ENCODE data around the gene USP25. TPM values are rescaled to one million over a fixed set of nuclear protein-coding genes. Genes with fewer than 3 reads are reported as not detected.

The USP25 gene
- total and polyA plus RNA-seq, 2 experiments from 2014 or later: 11.8 to 49.2 TPM

DNA sequence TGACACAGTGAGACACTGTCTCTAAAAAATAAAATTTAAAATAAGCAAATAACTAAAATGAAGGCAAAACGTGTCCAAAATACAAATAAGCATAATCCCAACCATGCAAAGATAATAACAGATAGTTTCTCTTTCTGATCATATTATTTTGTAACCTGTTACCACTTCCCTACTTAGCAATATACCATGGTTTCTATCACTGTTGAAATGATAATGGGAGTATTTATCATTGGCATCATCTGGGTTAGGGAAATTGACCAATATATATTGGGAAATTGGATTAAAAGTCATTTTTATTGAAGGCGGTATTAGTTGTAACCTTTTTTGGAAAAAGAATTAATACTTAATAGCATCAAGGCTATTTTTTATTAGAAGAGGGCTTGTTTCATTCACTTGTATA, 47.0 kb downstream of the USP25 start:
- Mint-ChIP-seq H3K4me1 (peaks cover 32% of the 10 kb centered on the region), H3K4me3 (no peak overlapping the region), H3K9me3 (no peaks in the 10 kb centered on the region), H3K27ac (no peak overlapping the region), H3K36me3 (ENCODE audit: low read depth) (peaks cover 15% of the 10 kb centered on the region), H3K27me3 (ENCODE audit: insufficient read depth, low read depth, poor library complexity) (peaks cover 3% of the 10 kb centered on the region)
- peaks cover 17% of the 10 kb centered on the region for H3K4me1 ChIP-seq (ENCODE audit: insufficient read depth)
- H3K36me3 ChIP-seq (ENCODE audit: insufficient read depth): no peaks in the 10 kb centered on the region
- H2AFZ ChIP-seq: no peak overlapping the region
- H3K79me2 ChIP-seq (replicated peaks; ENCODE audit: insufficient read depth): peaks cover 64% of the 10 kb centered on the region
- H3K9me2 ChIP-seq (ENCODE audit: insufficient read depth): no peaks in the 10 kb centered on the region
- H3K27ac ChIP-seq (ENCODE audit: low read depth): no peak overlapping the region
- H3K4me3 ChIP-seq: no peak overlapping the region
- no peak overlapping the region for H3K4me2 ChIP-seq
- H3F3A ChIP-seq (replicated peaks; ENCODE audit: low read depth): no peaks in the 10 kb centered on the region
- DNase-seq (ENCODE audit: low spot score) (no peak), ATAC-seq (no peak)
- 0 out of 2 replicates have a peak, but pooled peaks cover 12% of the 10 kb centered on the region for H4K20me1 ChIP-seq (replicated peaks; ENCODE audit: insufficient read depth)
- TF ChIP-seq JUNB (IDR thresholded peaks at IDR 0.05; ENCODE audit: unreplicated experiment) (no peak), NANOG (IDR thresholded peaks at IDR 0.05; ENCODE audit: borderline replicate concordance) (no peak), STAT1 (IDR thresholded peaks at IDR 0.05; ENCODE audit: unreplicated experiment) (no peak), EZH2phosphoT487 (IDR thresholded peaks at IDR 0.05; ENCODE audit: unreplicated experiment) (no peak)
- H3K27me3 ChIP-seq (ENCODE audit: insufficient read depth): no peaks in the 10 kb centered on the region

DNA sequence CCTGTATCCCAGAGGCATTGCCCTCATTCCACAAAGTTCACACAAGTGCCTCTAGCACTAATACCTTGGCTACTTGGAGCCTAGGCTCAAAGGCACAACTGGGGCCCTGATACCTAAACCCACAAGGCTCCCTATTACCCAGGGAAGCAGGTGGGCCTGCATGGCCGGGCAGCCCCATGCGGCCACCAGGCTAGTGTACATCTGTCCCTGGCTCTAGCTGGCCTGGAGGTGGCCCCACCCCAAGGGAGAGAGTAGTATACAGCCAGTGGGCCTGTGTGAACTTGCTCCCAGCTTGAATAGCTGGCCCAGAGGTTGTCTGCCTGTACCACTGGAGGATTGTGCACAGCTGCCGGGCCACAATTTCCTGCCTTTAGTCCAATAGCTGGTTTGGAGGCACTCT, 52.2 kb downstream of the USP25 start:
- Histone ChIP-seq H2AFZ (no peak overlapping the region), H3K4me3 (no peak overlapping the region), H3F3A (replicated peaks; ENCODE audit: low read depth) (no peaks in the 10 kb centered on the region), H3K27ac (ENCODE audit: low read depth) (no peak overlapping the region), H3K4me2 (no peak overlapping the region), H3K9me2 (ENCODE audit: insufficient read depth) (no peaks in the 10 kb centered on the region), H3K4me1 (ENCODE audit: insufficient read depth) (no peaks in the 10 kb centered on the region), H3K27me3 (ENCODE audit: insufficient read depth) (no peaks in the 10 kb centered on the region), H4K20me1 (replicated peaks; ENCODE audit: insufficient read depth) (no peaks in the 10 kb centered on the region), H3K36me3 (ENCODE audit: insufficient read depth) (peaks cover 7% of the 10 kb centered on the region; the same call in 1 of the 2 replicates), H3K79me2 (replicated peaks; ENCODE audit: insufficient read depth) (peaks cover 21% of the 10 kb centered on the region; the same call in 1 of the 2 replicates)
- peaks cover 29% of the 10 kb centered on the region for H3K36me3 Mint-ChIP-seq (ENCODE audit: low read depth)
- H3K27me3 Mint-ChIP-seq (ENCODE audit: insufficient read depth, low read depth, poor library complexity): peaks cover 2% of the 10 kb centered on the region
- H3K9me3 Mint-ChIP-seq: no peaks in the 10 kb centered on the region
- ATAC-seq: no peak
- no peak for TF ChIP-seq NANOG (IDR thresholded peaks at IDR 0.05; ENCODE audit: borderline replicate concordance)
- no peak for TF ChIP-seq EZH2 (IDR thresholded peaks at IDR 0.05; ENCODE audit: low read depth, unreplicated experiment)
- TF ChIP-seq, protein P1, sequence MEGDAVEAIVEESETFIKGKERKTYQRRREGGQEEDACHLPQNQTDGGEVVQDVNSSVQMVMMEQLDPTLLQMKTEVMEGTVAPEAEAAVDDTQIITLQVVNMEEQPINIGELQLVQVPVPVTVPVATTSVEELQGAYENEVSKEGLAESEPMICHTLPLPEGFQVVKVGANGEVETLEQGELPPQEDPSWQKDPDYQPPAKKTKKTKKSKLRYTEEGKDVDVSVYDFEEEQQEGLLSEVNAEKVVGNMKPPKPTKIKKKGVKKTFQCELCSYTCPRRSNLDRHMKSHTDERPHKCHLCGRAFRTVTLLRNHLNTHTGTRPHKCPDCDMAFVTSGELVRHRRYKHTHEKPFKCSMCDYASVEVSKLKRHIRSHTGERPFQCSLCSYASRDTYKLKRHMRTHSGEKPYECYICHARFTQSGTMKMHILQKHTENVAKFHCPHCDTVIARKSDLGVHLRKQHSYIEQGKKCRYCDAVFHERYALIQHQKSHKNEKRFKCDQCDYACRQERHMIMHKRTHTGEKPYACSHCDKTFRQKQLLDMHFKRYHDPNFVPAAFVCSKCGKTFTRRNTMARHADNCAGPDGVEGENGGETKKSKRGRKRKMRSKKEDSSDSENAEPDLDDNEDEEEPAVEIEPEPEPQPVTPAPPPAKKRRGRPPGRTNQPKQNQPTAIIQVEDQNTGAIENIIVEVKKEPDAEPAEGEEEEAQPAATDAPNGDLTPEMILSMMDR (conservative IDR thresholded peaks at IDR 0.05; ENCODE audit: low read depth in 2 of 2): no peak
- no peak for TF ChIP-seq POLR2AphosphoS5 (IDR thresholded peaks at IDR 0.05; ENCODE audit: low read depth)
- no peak overlapping the region for H3K4me3 Mint-ChIP-seq
- H3K27ac Mint-ChIP-seq: no peak overlapping the region
- DNase-seq (ENCODE audit: low spot score): no peak
- peaks cover 3% of the 10 kb centered on the region for H3K4me1 Mint-ChIP-seq

DNA sequence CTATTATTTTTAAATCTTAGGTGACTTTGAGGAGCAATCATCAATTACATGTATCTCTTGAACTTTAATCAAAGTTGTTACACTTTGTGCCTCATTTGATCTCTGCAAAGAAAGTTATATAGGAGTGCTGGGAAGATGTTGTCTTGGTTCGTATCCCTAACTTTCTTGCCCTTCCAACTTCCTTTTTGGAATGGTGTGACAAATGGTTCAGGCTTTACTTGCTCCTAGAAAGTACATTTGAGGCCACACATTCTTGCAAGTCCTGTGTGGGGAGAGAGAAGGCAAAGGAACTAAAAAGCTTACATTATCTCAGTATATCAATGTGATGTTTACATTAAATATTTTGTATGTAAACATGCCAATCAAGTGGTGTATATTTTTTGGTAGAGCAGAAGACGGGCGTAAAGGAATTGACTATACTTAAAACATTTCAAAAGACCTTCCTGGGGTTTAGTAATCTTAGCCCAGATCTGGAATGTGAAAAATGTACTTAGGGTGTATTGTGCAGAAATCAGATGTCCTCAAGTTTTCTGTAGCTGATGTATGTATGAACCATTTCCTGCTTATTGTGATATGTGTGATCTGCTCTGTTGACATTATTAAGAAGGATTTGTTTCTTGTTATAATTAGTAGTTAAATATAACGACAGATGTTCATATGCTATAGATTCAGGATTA, 59.2 kb downstream of the USP25 start:
- Histone ChIP-seq H3K4me1 (ENCODE audit: insufficient read depth) (no peaks in the 10 kb centered on the region), H3K79me2 (replicated peaks; ENCODE audit: insufficient read depth) (peaks cover 9% of the 10 kb centered on the region), H3K4me2 (no peak overlapping the region), H3F3A (replicated peaks; ENCODE audit: low read depth) (no peaks in the 10 kb centered on the region), H3K4me3 (no peak overlapping the region), H3K27me3 (ENCODE audit: insufficient read depth) (no peaks in the 10 kb centered on the region), H3K27ac (ENCODE audit: low read depth) (no peak overlapping the region), H4K20me1 (replicated peaks; ENCODE audit: insufficient read depth) (no peaks in the 10 kb centered on the region), H3K36me3 (ENCODE audit: insufficient read depth) (no peaks in the 10 kb centered on the region), H2AFZ (no peak overlapping the region), H3K9me2 (ENCODE audit: insufficient read depth) (no peaks in the 10 kb centered on the region)
- peak overlapping the region; percentile 58; the same call in 1 of the 2 replicates for H3K27ac Mint-ChIP-seq
- H3K36me3 Mint-ChIP-seq (ENCODE audit: low read depth): no peaks in the 10 kb centered on the region
- no peak for ATAC-seq
- H3K27me3 Mint-ChIP-seq (ENCODE audit: insufficient read depth, low read depth, poor library complexity): no peaks in the 10 kb centered on the region
- H3K9me3 Mint-ChIP-seq: no peaks in the 10 kb centered on the region
- no peak overlapping the region for H3K4me3 Mint-ChIP-seq
- DNase-seq (ENCODE audit: low spot score): no peak
- peaks cover 23% of the 10 kb centered on the region for H3K4me1 Mint-ChIP-seq
- TF ChIP-seq ZNF114 (CRISPR knock-in tag; IDR thresholded peaks at IDR 0.05): no peak

Measured in GM23338 (cell line).